GM23248 (cell line): Measurements from ENCODE around the gene TRIAP1. TPM values are rescaled to one million over a fixed set of nuclear protein-coding genes. Genes with fewer than 3 reads are reported as not detected.

Experiments used
- DNase-seq: peaks from one replicate; pipeline ENCODE4 v3.0.0-alpha.2; 2015
- H2AFZ ChIP-seq: fragments of 200-600 bp; sonication (generic); 2 replicates; pipeline ENCODE4 v1.6.1; 2016; ENCODE audit warnings: antibody characterized with exemption
- H3F3A ChIP-seq: fragments of 200-600 bp; sonication (generic); 2 replicates; pipeline ENCODE4 v1.6.1; 2016; ENCODE audit warnings: mild to moderate bottlenecking, antibody characterized with exemption, mixed run types; ENCODE audit not compliant: insufficient read depth
- H3K27ac ChIP-seq: fragments of 200-600 bp; sonication (generic); 2 replicates; pipeline ENCODE4 v1.5.1; 2016; ENCODE audit warnings: mild to moderate bottlenecking
- H3K27me3 ChIP-seq: fragments of 200-600 bp; sonication (generic); replicated peaks from 2 replicates; pipeline ENCODE4 v1.6.1; 2016; ENCODE audit warnings: mild to moderate bottlenecking; ENCODE audit not compliant: insufficient read depth
- H3K36me3 ChIP-seq: fragments of 200-600 bp; sonication (generic); 2 replicates; pipeline ENCODE4 v1.6.1; 2016; ENCODE audit warnings: low read depth, mild to moderate bottlenecking
- H3K4me1 ChIP-seq: fragments of 200-600 bp; sonication (generic); 2 replicates; pipeline ENCODE4 v1.6.1; 2016; ENCODE audit warnings: mild to moderate bottlenecking; ENCODE audit not compliant: insufficient read depth
- H3K4me2 ChIP-seq: fragments of 200-600 bp; sonication (generic); one replicate; pipeline ENCODE4 v1.6.1; 2016; ENCODE audit warnings: mild to moderate bottlenecking; ENCODE audit not compliant: unreplicated experiment
- H3K4me3 ChIP-seq: fragments of 200-600 bp; sonication (generic); 2 replicates; pipeline ENCODE4 v1.5.1; 2016; ENCODE audit warnings: mild to moderate bottlenecking
- H3K79me2 ChIP-seq: fragments of 200-600 bp; sonication (generic); 2 replicates; pipeline ENCODE4 v1.6.1; 2016; ENCODE audit warnings: mild to moderate bottlenecking; ENCODE audit not compliant: insufficient read depth
- H3K9ac ChIP-seq: fragments of 200-600 bp; sonication (generic); 2 replicates; pipeline ENCODE4 v1.6.1; 2016; ENCODE audit warnings: mild to moderate bottlenecking
- H3K9me2 ChIP-seq: fragments of 200-600 bp; sonication (generic); 2 replicates; pipeline ENCODE4 v1.6.1; 2016; ENCODE audit warnings: mixed run types, mild to moderate bottlenecking, moderate library complexity; ENCODE audit not compliant: insufficient read depth
- H3K9me3 ChIP-seq: fragments of 200-600 bp; sonication (generic); one replicate; pipeline ENCODE4 v1.6.1; 2017; ENCODE audit warnings: low read depth
- H4K20me1 ChIP-seq: fragments of 200-600 bp; sonication (generic); 2 replicates; pipeline ENCODE4 v1.6.0; 2016; ENCODE audit not compliant: insufficient read depth
- EZH2 ChIP-seq: fragments of 200-600 bp; sonication (generic); IDR thresholded peaks from 2 replicates; pipeline ENCODE4 v1.6.1; 2018; ENCODE audit warnings: antibody characterized with exemption, mild to moderate bottlenecking; ENCODE audit not compliant: insufficient read depth, poor library complexity, severe bottlenecking
- EZH2phosphoT487 ChIP-seq: fragments of 200-600 bp; sonication (generic); IDR thresholded peaks from 2 replicates; pipeline ENCODE4 v1.6.1; 2018; ENCODE audit warnings: antibody characterized with exemption, moderate library complexity, mild to moderate bottlenecking, low read depth; ENCODE audit not compliant: insufficient read depth
- WGBS, 2 experiments: methylation state at CpG; one replicate each; pipeline ENCODE4 v1.1.6; 2015 to 2017; ENCODE audit warnings: low lambda C conversion rate in 2 of 2, low coverage in 1 of 2; ENCODE audit errors: missing lambda C conversion rate in 2 of 2; 5-methylcytosine and 5-hydroxymethylcytosine counted together
- in situ Hi-C: fragments of 300-500 bp; cut with MboI; formaldehyde crosslinking; loops from 2 replicates; pipeline ENCODE4 v1.15.0; 2020
- polyA plus RNA-seq: library from polyadenylated mRNA; unstranded; fragments of >200 nt; fragmentation: Nextera tagmentation; extraction: Ambion mirVana; gene quantifications from 2 replicates; pipeline ENCODE4 v1.2.1, GENCODE V29; 2016
- total RNA-seq: library from RNA; depleted of rRNA; stranded (reverse); fragments of >200 nt; shearing (Covaris generic); gene quantifications from 2 replicates; pipeline ENCODE4 v1.2.3, GENCODE V29; 2014

TRIAP1 gene
- total and polyA plus RNA-seq, 2 experiments from 2014 or later = 45.6 to 68.6 TPM

GRCh38 chr12:120422892-120423456, 23.2 kb downstream of the TRIAP1 start:
- H3K9me2 ChIP-seq = no peaks in the 10 kb centered on the region
- H3K27ac ChIP-seq = no peak overlapping the region
- DNase-seq = no peak
- no peaks in the 10 kb centered on the region for H3K9me3 ChIP-seq
- no peak overlapping the region for H3K4me2 ChIP-seq
- no peak overlapping the region for H2AFZ ChIP-seq
- H3F3A ChIP-seq = no peaks in the 10 kb centered on the region
- 49 to 76% methylated on average over 2 to 7 of the region's 7 CpGs for WGBS, 2 experiments
- no peaks in the 10 kb centered on the region for H3K36me3 ChIP-seq
- in situ Hi-C loops = no loop called here
- TF ChIP-seq EZH2 (no peak), EZH2phosphoT487 (no peak)
- H3K4me1 ChIP-seq = no peaks in the 10 kb centered on the region
- H3K27me3 ChIP-seq = peaks cover 8% of the 10 kb centered on the region; the same call in 1 of the 2 replicates
- H3K9ac ChIP-seq = no peak overlapping the region
- H3K79me2 ChIP-seq = no peaks in the 10 kb centered on the region
- H3K4me3 ChIP-seq = no peak overlapping the region
- H4K20me1 ChIP-seq = no peaks in the 10 kb centered on the region

- no peaks in the 10 kb centered on the region for H3K36me3 ChIP-seq
- H3K4me1 ChIP-seq = no peaks in the 10 kb centered on the region
- WGBS, 2 experiments = 57 to 61% methylated on average over 4 of the region's 4 CpGs
- no peak overlapping the region for H3K9ac ChIP-seq
- no peaks in the 10 kb centered on the region for H3K9me2 ChIP-seq
- no peak overlapping the region for H3K4me2 ChIP-seq
- H3K9me3 ChIP-seq = no peaks in the 10 kb centered on the region
- DNase-seq = no peak
- H4K20me1 ChIP-seq = no peaks in the 10 kb centered on the region
- no peaks in the 10 kb centered on the region for H3K79me2 ChIP-seq
- no peak for TF ChIP-seq EZH2
- in situ Hi-C loops = no loop called here
- H3F3A ChIP-seq = no peaks in the 10 kb centered on the region
- H2AFZ ChIP-seq = no peak overlapping the region
- no peak overlapping the region for H3K4me3 ChIP-seq
- H3K27me3 ChIP-seq = peaks cover 8% of the 10 kb centered on the region; the same call in 1 of the 2 replicates
- H3K27ac ChIP-seq = no peak overlapping the region
Measured at GRCh38 chr12:120421701-120422100, 24.5 kb downstream of the TRIAP1 start.

GRCh38 chr12:120417917-120418580, 28.1 kb downstream of the TRIAP1 start:
- Histone ChIP-seq H2AFZ (no peak overlapping the region), H3K9me3 (no peaks in the 10 kb centered on the region), H3K9me2 (no peaks in the 10 kb centered on the region), H3K4me1 (no peaks in the 10 kb centered on the region), H3K9ac (no peak overlapping the region), H3F3A (no peaks in the 10 kb centered on the region), H3K27ac (no peak overlapping the region), H4K20me1 (no peaks in the 10 kb centered on the region), H3K27me3 (peaks cover 8% of the 10 kb centered on the region; the same call in 1 of the 2 replicates), H3K4me3 (no peak overlapping the region), H3K36me3 (no peaks in the 10 kb centered on the region), H3K4me2 (no peak overlapping the region), H3K79me2 (no peaks in the 10 kb centered on the region)
- TF ChIP-seq EZH2 = no peak
- TF ChIP-seq EZH2phosphoT487 = no peak
- in situ Hi-C loops = no loop called here
- WGBS, 2 experiments = 55 to 57% methylated on average over 4 of the region's 4 CpGs
- DNase-seq = no peak

- in situ Hi-C loops = no loop called here
- H3K79me2 ChIP-seq = no peaks in the 10 kb centered on the region
- no peak overlapping the region for H2AFZ ChIP-seq
- no peak for TF ChIP-seq EZH2
- H3K27ac ChIP-seq = no peak overlapping the region
- H3K4me2 ChIP-seq = no peak overlapping the region
- H3K27me3 ChIP-seq = peaks cover 4% of the 10 kb centered on the region; the same call in 1 of the 2 replicates
- WGBS, 2 experiments = 41 to 42% methylated on average over 7 of the region's 7 CpGs
- no peak overlapping the region for H3K9ac ChIP-seq
- no peak for DNase-seq
- H3K9me3 ChIP-seq = no peaks in the 10 kb centered on the region
- H3F3A ChIP-seq = no peaks in the 10 kb centered on the region
- H4K20me1 ChIP-seq = no peaks in the 10 kb centered on the region
- no peaks in the 10 kb centered on the region for H3K36me3 ChIP-seq
- H3K9me2 ChIP-seq = no peaks in the 10 kb centered on the region
- no peak overlapping the region for H3K4me3 ChIP-seq
- no peaks in the 10 kb centered on the region for H3K4me1 ChIP-seq
Measured at GRCh38 chr12:120416490-120417216, 29.5 kb downstream of the TRIAP1 start.
